Tibial nerve (tissue), 4 donors: ENCODE results near the gene TGM2.

Source experiments
- EP300 ChIP-seq, 2 donors: sonication (generic); formaldehyde crosslinking; IDR thresholded peaks; one replicate each; pipeline ENCODE4 v1.6.1; 2017; ENCODE audit warnings: antibody characterized with exemption in 2 of 2, mild to moderate bottlenecking in 1 of 2
- TF ChIP-seq, protein P1 (sequence below), 5 experiments: fragments of 200-600 bp in 3 of 5; fragments of 450-650 bp in 2 of 5; sonication (generic) in 3 of 5; IDR thresholded peaks; one replicate each; pipeline ENCODE4 v1.5.1; 2016 to 2019; ENCODE audit warnings: antibody characterized with exemption in 5 of 5, mild to moderate bottlenecking in 3 of 5, moderate library complexity in 2 of 5

DNA sequence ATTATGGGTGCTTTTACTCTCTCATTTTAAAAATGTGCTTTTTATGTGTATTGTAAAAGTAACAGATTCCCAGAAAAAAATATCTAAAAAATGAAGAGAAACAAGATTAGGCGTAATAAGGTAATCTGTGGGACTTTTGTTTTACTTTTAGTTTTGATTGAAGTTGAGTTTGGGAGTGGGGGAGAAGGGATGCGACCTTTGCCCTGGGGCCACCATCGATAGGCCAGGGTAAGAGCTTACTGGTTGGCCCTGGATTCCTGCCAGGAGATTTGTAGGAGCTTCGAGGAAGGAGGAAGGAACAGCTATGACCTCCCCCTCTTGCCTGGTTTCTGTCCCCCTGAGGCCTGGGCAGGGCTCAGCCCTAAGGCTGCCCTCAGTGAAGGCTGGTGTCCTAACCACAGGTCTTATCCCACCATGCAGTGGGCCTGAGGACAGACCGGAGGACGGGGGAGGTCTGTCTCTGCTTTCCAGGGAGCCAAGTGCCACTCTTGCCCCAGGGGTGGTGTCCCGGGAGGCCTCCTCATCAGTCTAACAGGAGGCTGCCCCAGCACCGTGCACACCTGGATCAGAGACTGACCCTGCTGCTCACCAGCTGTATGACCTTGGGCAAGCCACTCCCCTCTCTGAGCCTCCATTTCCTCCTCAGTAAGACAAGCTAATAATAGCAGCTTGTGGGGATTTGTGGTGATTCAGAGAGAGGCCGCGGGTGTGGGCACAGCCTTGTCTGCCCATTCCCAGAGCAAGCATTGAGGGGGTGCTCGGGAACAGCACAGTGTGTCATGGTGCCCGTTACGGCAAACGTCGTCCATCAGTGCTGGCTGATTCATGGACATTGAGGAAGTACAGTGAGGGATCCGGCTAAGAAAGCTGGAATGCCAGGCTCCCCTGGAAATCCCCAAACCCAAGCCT lies 21.2 kb downstream of the TGM2 start:
- TF ChIP-seq EP300 (IDR thresholded peaks at IDR 0.05): no peak
- TF ChIP-seq, protein P1, sequence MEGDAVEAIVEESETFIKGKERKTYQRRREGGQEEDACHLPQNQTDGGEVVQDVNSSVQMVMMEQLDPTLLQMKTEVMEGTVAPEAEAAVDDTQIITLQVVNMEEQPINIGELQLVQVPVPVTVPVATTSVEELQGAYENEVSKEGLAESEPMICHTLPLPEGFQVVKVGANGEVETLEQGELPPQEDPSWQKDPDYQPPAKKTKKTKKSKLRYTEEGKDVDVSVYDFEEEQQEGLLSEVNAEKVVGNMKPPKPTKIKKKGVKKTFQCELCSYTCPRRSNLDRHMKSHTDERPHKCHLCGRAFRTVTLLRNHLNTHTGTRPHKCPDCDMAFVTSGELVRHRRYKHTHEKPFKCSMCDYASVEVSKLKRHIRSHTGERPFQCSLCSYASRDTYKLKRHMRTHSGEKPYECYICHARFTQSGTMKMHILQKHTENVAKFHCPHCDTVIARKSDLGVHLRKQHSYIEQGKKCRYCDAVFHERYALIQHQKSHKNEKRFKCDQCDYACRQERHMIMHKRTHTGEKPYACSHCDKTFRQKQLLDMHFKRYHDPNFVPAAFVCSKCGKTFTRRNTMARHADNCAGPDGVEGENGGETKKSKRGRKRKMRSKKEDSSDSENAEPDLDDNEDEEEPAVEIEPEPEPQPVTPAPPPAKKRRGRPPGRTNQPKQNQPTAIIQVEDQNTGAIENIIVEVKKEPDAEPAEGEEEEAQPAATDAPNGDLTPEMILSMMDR (IDR thresholded peaks at IDR 0.05): no peak
